HEK293 (cell line): ENCODE results near the gene DEFB127.
"Not testable (repeated sequence)": the region's sequence is repeated elsewhere in the genome, so short reads cannot be mapped to it uniquely, and the experiment has no call there.

Source experiments
- CTCF ChIA-PET: fragments of 350-600 bp; formaldehyde crosslinking; extraction: SDS; loops from one replicate; lab custom pipeline; 2021; ENCODE audit warnings: antibody characterized with exemption; lab: Yijun Ruan, JAX
- POLR2A ChIA-PET: fragments of 300-600 bp; formaldehyde crosslinking; extraction: SDS; loops from one replicate; lab custom pipeline; 2020; ENCODE audit warnings: antibody characterized with exemption, inconsistent platforms; lab: Yijun Ruan, JAX
- H3K27ac ChIP-seq: fragments of 200-500 bp; sonication (Bioruptor generic); 2 replicates; pipeline ENCODE4 v1.5.1; 2014; ENCODE audit warnings: low read depth, low read length, control low read depth, inconsistent platforms; ENCODE audit errors: extremely low read depth
- H3K36me3 ChIP-seq, 2 experiments: fragments of 200-500 bp in 1 of 2; sonication (Bioruptor generic) in 1 of 2; 1 replicate in 1 of 2; 2 replicates in 1 of 2; pipeline ENCODE4 v1.5.1; 2014 to 2017; ENCODE audit warnings: inconsistent platforms in 2 of 2, low read length in 2 of 2; ENCODE audit not compliant: control insufficient read depth in 2 of 2, insufficient read depth in 1 of 2
- H3K4me1 ChIP-seq: fragments of 200-500 bp; sonication (Bioruptor generic); 2 replicates; pipeline ENCODE4 v1.5.1; 2014; ENCODE audit warnings: mild to moderate bottlenecking, low read length, inconsistent platforms; ENCODE audit not compliant: control insufficient read depth, insufficient read depth
- H3K4me3 ChIP-seq: 2 replicates; pipeline ENCODE4 v1.5.1; 2011; ENCODE audit warnings: low read depth, mild to moderate bottlenecking, control low read depth, low read length, moderate library complexity
- H3K9me3 ChIP-seq: fragments of 200-500 bp; sonication (Bioruptor generic); 2 replicates; pipeline ENCODE4 v1.5.1; 2014; ENCODE audit warnings: low read depth, low read length, inconsistent platforms; ENCODE audit not compliant: control insufficient read depth, insufficient read depth
- MZF1 ChIP-seq: fragments of 450-650 bp; formaldehyde crosslinking; IDR thresholded peaks from 2 replicates; pipeline ENCODE4 v1.5.1; 2017; ENCODE audit warnings: missing biosample characterization, missing genetic modification characterization, borderline replicate concordance
- PRDM1 ChIP-seq: fragments of 450-650 bp; formaldehyde crosslinking; IDR thresholded peaks from 2 replicates; pipeline ENCODE4; 2016; ENCODE audit warnings: missing biosample characterization, missing genetic modification characterization
- SETDB1 ChIP-seq: IDR thresholded peaks from one replicate; pipeline ENCODE4 v1.6.1; 2017; ENCODE audit warnings: mild to moderate bottlenecking, low read length, moderate library complexity, mixed read lengths; ENCODE audit not compliant: insufficient read length
- SP2 ChIP-seq: fragments of 450-650 bp; formaldehyde crosslinking; IDR thresholded peaks from 2 replicates; pipeline ENCODE4 v1.5.1; 2016; ENCODE audit warnings: missing biosample characterization, missing genetic modification characterization
- TCF7L2 ChIP-seq: IDR thresholded peaks from 2 replicates; pipeline ENCODE4 v1.6.1; 2011; ENCODE audit warnings: low read depth, mild to moderate bottlenecking, inconsistent platforms, low read length, moderate library complexity, borderline replicate concordance
- TRIM28 ChIP-seq: IDR thresholded peaks from 2 replicates; pipeline ENCODE4 v1.6.1; 2011; ENCODE audit warnings: low read length, control low read depth, borderline replicate concordance
- ZBTB44 ChIP-seq: fragments of 450-650 bp; IDR thresholded peaks from 2 replicates; pipeline ENCODE4 v1.5.1; 2018; ENCODE audit warnings: missing biosample characterization, mild to moderate bottlenecking, missing genetic modification characterization
- ZNF26 ChIP-seq: fragments of 450-650 bp; formaldehyde crosslinking; IDR thresholded peaks from 2 replicates; pipeline ENCODE4 v1.5.1; 2016; ENCODE audit warnings: missing biosample characterization, missing genetic modification characterization
- ZNF266 ChIP-seq: fragments of 450-650 bp; formaldehyde crosslinking; IDR thresholded peaks from 2 replicates; pipeline ENCODE4 v1.5.1; 2016; ENCODE audit warnings: missing biosample characterization, missing genetic modification characterization, low read depth
- ZNF391 ChIP-seq: fragments of 450-650 bp; formaldehyde crosslinking; IDR thresholded peaks from 2 replicates; pipeline ENCODE4 v1.5.1; 2016; ENCODE audit warnings: low read depth, missing biosample characterization, missing genetic modification characterization, borderline replicate concordance
- ZNF398 ChIP-seq: fragments of 450-650 bp; formaldehyde crosslinking; IDR thresholded peaks from 2 replicates; pipeline ENCODE4 v1.5.1; 2017; ENCODE audit warnings: missing biosample characterization, missing genetic modification characterization
- ZNF48 ChIP-seq: fragments of 450-650 bp; formaldehyde crosslinking; IDR thresholded peaks from 2 replicates; pipeline ENCODE4 v1.5.1; 2016; ENCODE audit warnings: missing biosample characterization, missing genetic modification characterization
- ZNF544 ChIP-seq: fragments of 450-650 bp; formaldehyde crosslinking; IDR thresholded peaks from 2 replicates; pipeline ENCODE4 v1.5.0; 2017; ENCODE audit warnings: missing biosample characterization, missing genetic modification characterization
- ZNF580 ChIP-seq: fragments of 450-650 bp; formaldehyde crosslinking; IDR thresholded peaks from 2 replicates; pipeline ENCODE4 v1.5.1; 2016; ENCODE audit warnings: missing biosample characterization, missing genetic modification characterization
- ZNF621 ChIP-seq: fragments of 450-650 bp; formaldehyde crosslinking; IDR thresholded peaks from 2 replicates; pipeline ENCODE4 v1.5.1; 2017; ENCODE audit warnings: missing biosample characterization, missing genetic modification characterization
- ZNF654 ChIP-seq: fragments of 450-650 bp; formaldehyde crosslinking; IDR thresholded peaks from 2 replicates; pipeline ENCODE4 v1.5.1; 2016; ENCODE audit warnings: low read depth, missing biosample characterization, missing genetic modification characterization
- ZNF76 ChIP-seq: fragments of 450-650 bp; formaldehyde crosslinking; IDR thresholded peaks from 2 replicates; pipeline ENCODE4; 2016; ENCODE audit warnings: low read depth, missing biosample characterization, missing genetic modification characterization, borderline replicate concordance
- ZNF776 ChIP-seq: fragments of 450-650 bp; formaldehyde crosslinking; IDR thresholded peaks from 2 replicates; pipeline ENCODE4 v1.5.0; 2017; ENCODE audit warnings: missing biosample characterization, missing genetic modification characterization, borderline replicate concordance
- ZNF843 ChIP-seq: fragments of 450-650 bp; formaldehyde crosslinking; IDR thresholded peaks from 2 replicates; pipeline ENCODE4 v1.5.1; 2016; ENCODE audit warnings: missing biosample characterization, missing genetic modification characterization
- ZSCAN5A ChIP-seq: fragments of 450-650 bp; formaldehyde crosslinking; IDR thresholded peaks from 2 replicates; pipeline ENCODE4 v1.5.1; 2016; ENCODE audit warnings: missing biosample characterization, missing genetic modification characterization

Gene DEFB127

GRCh38 chr20:117518-117917, 39.7 kb upstream of the DEFB127 start:
- CTCF ChIA-PET = interaction anchor here (0.6 kb wide), 1 partner anchor 33 kb away, joined by 3 read pairs; no protein-coding TSS in a partner anchor
- H3K4me3 ChIP-seq = no peak overlapping the region
- POLR2A ChIA-PET = no interaction called here
- no peaks in the 10 kb centered on the region for H3K4me1 ChIP-seq
- H3K27ac ChIP-seq = no peak overlapping the region
- peaks cover 2% of the 10 kb centered on the region; the same call in 1 of the 2 replicates for H3K9me3 ChIP-seq
- TF ChIP-seq MZF1 (no peak), TRIM28 (peak; percentile 63), ZNF843 (no peak), SETDB1 (peak; percentile 90), ZNF76 (tag by site-specific recombination) (no peak)
- H3K36me3 ChIP-seq = no peaks in the 10 kb centered on the region

- H3K4me1 ChIP-seq, POLR2A ChIA-PET, H3K36me3 ChIP-seq, H3K4me3 ChIP-seq, H3K9me3 ChIP-seq, CTCF ChIA-PET, H3K27ac ChIP-seq: not testable (repeated sequence)
Observed at GRCh38 chr20:129786-130323, 27.4 kb upstream of the DEFB127 start.

- CTCF ChIA-PET = interaction anchor here (0.6 to 2.2 kb wide), 11 partner anchors 8 to 617 kb away, joined by 3 to 14 read pairs (median 3); partner anchors contain the start of gene TRIB3
- no peak overlapping the region for H3K4me3 ChIP-seq
- no peaks in the 10 kb centered on the region for H3K36me3 ChIP-seq
- POLR2A ChIA-PET = no interaction called here
- H3K4me1 ChIP-seq = no peaks in the 10 kb centered on the region
- no peak overlapping the region for H3K27ac ChIP-seq
- H3K9me3 ChIP-seq = no peaks in the 10 kb centered on the region
- TF ChIP-seq ZNF843 = no peak
- TF ChIP-seq ZNF391 (tag by site-specific recombination) = no peak
- TF ChIP-seq ZNF266 (tag by site-specific recombination) = no peak
- no peak for TF ChIP-seq ZNF621 (tag by site-specific recombination)
- no peak for TF ChIP-seq SP2 (tag by site-specific recombination)
- no peak for TF ChIP-seq ZNF580 (tag by site-specific recombination)
- TF ChIP-seq ZNF776 (tag by site-specific recombination) = no peak
- TF ChIP-seq ZBTB44 (tag by site-specific recombination) = no peak
- TF ChIP-seq ZSCAN5A (tag by site-specific recombination) = peak; percentile 57; the same call in 1 of the 2 replicates
- peak; percentile 23; the same call in 1 of the 2 replicates for TF ChIP-seq ZNF654 (tag by site-specific recombination)
- TF ChIP-seq ZNF26 (tag by site-specific recombination) = peak; percentile 44; the same call in 1 of the 2 replicates
- no peak for TF ChIP-seq TCF7L2
- no peak for TF ChIP-seq ZNF398 (tag by site-specific recombination)
- TF ChIP-seq ZNF48 (tag by site-specific recombination) = no peak
- TF ChIP-seq TRIM28 = 0 out of 2 replicates have a peak, but pooled peaks have one; percentile 44
- no peak for TF ChIP-seq PRDM1
- TF ChIP-seq ZNF544 = no peak
Observed at GRCh38 chr20:137668-138490, 19.4 kb upstream of the DEFB127 start.
